ENCODE measurements around the gene NEGR1.

The NEGR1 gene

DNA sequence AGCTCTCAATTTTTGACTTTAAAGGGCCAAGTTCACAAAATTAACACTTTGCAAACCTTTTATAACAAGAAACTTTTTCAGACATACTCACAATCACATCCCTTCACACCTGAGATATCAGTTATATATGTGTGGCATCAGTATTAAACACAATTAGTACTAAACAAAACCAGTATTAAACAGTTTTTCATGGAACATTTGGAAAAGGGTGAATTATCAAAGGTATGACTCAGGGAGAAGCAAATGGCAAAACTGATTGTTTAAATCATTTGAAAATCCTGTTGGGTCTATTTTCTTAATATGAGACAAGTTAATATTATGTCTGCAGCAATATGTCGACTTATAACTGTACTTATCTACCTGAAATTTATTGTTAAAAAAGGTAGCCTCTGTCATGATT is 587.3 kb downstream of the NEGR1 start:
- H3K4me3 ChIP-seq (ENCODE audit: low read length) = no peak overlapping the region
- H3K4me2 ChIP-seq (ENCODE audit: low read length) = no peak overlapping the region
- no peaks in the 10 kb centered on the region for H3K9me3 ChIP-seq (ENCODE audit: insufficient read depth, low read length)
- no peak overlapping the region for H2AFZ ChIP-seq (ENCODE audit: low read depth, low read length)
- H4K20me1 ChIP-seq (ENCODE audit: insufficient read depth, low read length) = no peaks in the 10 kb centered on the region
- no peak overlapping the region for H3K9ac ChIP-seq (ENCODE audit: low read length)
- no peaks in the 10 kb centered on the region for H3K27me3 ChIP-seq (ENCODE audit: low read depth, low read length)
- TF ChIP-seq, protein P1, sequence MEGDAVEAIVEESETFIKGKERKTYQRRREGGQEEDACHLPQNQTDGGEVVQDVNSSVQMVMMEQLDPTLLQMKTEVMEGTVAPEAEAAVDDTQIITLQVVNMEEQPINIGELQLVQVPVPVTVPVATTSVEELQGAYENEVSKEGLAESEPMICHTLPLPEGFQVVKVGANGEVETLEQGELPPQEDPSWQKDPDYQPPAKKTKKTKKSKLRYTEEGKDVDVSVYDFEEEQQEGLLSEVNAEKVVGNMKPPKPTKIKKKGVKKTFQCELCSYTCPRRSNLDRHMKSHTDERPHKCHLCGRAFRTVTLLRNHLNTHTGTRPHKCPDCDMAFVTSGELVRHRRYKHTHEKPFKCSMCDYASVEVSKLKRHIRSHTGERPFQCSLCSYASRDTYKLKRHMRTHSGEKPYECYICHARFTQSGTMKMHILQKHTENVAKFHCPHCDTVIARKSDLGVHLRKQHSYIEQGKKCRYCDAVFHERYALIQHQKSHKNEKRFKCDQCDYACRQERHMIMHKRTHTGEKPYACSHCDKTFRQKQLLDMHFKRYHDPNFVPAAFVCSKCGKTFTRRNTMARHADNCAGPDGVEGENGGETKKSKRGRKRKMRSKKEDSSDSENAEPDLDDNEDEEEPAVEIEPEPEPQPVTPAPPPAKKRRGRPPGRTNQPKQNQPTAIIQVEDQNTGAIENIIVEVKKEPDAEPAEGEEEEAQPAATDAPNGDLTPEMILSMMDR (IDR thresholded peaks at IDR 0.05; ENCODE audit: low read depth, low read length) = no peak
- TF ChIP-seq EZH2phosphoT487 (IDR thresholded peaks at IDR 0.05; ENCODE audit: low read depth) = no peak
- no peak overlapping the region for H3K27ac ChIP-seq (ENCODE audit: low read length)
- no peaks in the 10 kb centered on the region for H3K36me3 ChIP-seq (replicated peaks; ENCODE audit: low read depth, low read length)
- H3K79me2 ChIP-seq (ENCODE audit: low read length) = no peaks in the 10 kb centered on the region
- no peaks in the 10 kb centered on the region for H3K4me1 ChIP-seq (ENCODE audit: low read length)

DNA sequence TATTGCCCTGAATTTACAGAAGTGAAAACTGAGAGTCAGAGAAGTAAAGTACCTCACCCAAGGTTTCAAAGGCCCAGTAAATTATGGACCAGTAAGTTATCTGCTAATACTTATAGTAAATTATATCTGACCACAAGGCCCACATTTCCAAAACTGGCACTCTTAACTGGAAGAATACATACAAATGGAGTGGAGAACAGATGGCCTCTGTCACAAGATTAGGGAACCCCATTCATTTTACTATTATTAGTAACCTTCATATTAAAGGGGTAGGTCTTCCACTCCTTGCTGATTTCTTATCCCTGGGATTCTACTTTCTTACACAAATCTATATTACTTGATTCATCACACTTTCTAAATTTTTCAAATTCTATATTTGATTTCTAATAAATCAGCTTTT is 588.8 kb downstream of the NEGR1 start:
- no peak overlapping the region for H3K9ac ChIP-seq (ENCODE audit: low read length)
- TF ChIP-seq, protein P1 (IDR thresholded peaks at IDR 0.05; ENCODE audit: low read depth, low read length) = no peak
- TF ChIP-seq EZH2phosphoT487 (IDR thresholded peaks at IDR 0.05; ENCODE audit: low read depth) = no peak
- no peaks in the 10 kb centered on the region for H3K9me3 ChIP-seq (ENCODE audit: insufficient read depth, low read length)
- no peaks in the 10 kb centered on the region for H3K27me3 ChIP-seq (ENCODE audit: low read depth, low read length)
- H3K36me3 ChIP-seq (replicated peaks; ENCODE audit: low read depth, low read length) = no peaks in the 10 kb centered on the region
- no peak overlapping the region for H3K4me3 ChIP-seq (ENCODE audit: low read length)
- H4K20me1 ChIP-seq (ENCODE audit: insufficient read depth, low read length) = no peaks in the 10 kb centered on the region
- H3K79me2 ChIP-seq (ENCODE audit: low read length) = no peaks in the 10 kb centered on the region
- H2AFZ ChIP-seq (ENCODE audit: low read depth, low read length) = no peak overlapping the region
- H3K4me2 ChIP-seq (ENCODE audit: low read length) = no peak overlapping the region
- no peak overlapping the region for H3K27ac ChIP-seq (ENCODE audit: low read length)
- H3K4me1 ChIP-seq (ENCODE audit: low read length) = no peaks in the 10 kb centered on the region

DNA sequence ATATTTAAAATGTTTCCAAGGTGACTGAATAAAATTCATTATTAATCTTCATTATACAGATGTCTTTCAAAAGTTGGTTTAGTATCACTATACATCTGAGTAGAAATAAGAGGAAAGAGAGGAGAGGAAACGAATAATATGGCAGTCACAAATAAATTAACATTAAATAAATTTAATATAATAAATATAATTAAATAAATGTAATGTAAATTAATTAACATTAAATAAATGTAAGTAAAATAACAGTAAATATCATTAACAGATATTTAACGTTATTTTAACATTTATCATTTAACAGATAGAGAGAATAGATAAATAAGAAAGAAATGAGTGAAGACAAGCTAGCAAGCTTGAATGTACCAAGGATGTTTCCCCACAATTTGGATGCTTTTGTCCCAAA is 592.7 kb downstream of the NEGR1 start:
- TF ChIP-seq EZH2phosphoT487 (IDR thresholded peaks at IDR 0.05; ENCODE audit: low read depth) = no peak
- TF ChIP-seq, protein P1 (IDR thresholded peaks at IDR 0.05; ENCODE audit: low read depth, low read length) = no peak
- Histone ChIP-seq H3K27me3 (ENCODE audit: low read depth, low read length) (no peaks in the 10 kb centered on the region), H3K4me3 (ENCODE audit: low read length) (no peak overlapping the region), H3K9me3 (ENCODE audit: insufficient read depth, low read length) (no peaks in the 10 kb centered on the region), H3K9ac (ENCODE audit: low read length) (no peak overlapping the region), H3K27ac (ENCODE audit: low read length) (no peak overlapping the region), H3K4me1 (ENCODE audit: low read length) (no peaks in the 10 kb centered on the region), H4K20me1 (ENCODE audit: insufficient read depth, low read length) (no peaks in the 10 kb centered on the region), H3K79me2 (ENCODE audit: low read length) (no peaks in the 10 kb centered on the region), H2AFZ (ENCODE audit: low read depth, low read length) (no peak overlapping the region), H3K36me3 (replicated peaks; ENCODE audit: low read depth, low read length) (no peaks in the 10 kb centered on the region), H3K4me2 (ENCODE audit: low read length) (no peak overlapping the region)

DNA sequence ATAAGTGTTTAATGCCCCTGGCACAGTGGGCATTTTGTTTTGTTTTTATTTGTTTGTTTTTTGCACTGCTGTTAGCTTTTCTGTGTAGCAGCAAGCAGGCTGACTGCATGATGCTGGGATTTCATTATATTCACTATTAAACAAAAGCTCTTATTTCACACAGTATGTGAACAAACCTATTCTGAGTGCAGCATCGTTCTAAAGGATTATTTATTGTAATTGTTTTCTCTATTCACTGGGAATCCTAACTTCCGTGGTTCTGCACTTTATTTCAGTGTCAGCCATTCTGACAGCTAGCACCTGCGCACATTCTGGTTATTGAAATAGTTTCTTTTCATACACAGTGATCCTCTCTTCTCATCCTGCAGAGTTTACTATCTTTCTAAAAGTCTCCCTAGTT is 595.0 kb downstream of the NEGR1 start:
- H3K9me3 ChIP-seq (ENCODE audit: insufficient read depth, low read length) = no peaks in the 10 kb centered on the region
- no peak overlapping the region for H3K27ac ChIP-seq (ENCODE audit: low read length)
- no peaks in the 10 kb centered on the region for H3K79me2 ChIP-seq (ENCODE audit: low read length)
- H3K9ac ChIP-seq (ENCODE audit: low read length) = no peak overlapping the region
- no peak overlapping the region for H3K4me3 ChIP-seq (ENCODE audit: low read length)
- H4K20me1 ChIP-seq (ENCODE audit: insufficient read depth, low read length) = no peaks in the 10 kb centered on the region
- TF ChIP-seq, protein P1 (IDR thresholded peaks at IDR 0.05; ENCODE audit: low read depth, low read length) = no peak
- TF ChIP-seq EZH2phosphoT487 (IDR thresholded peaks at IDR 0.05; ENCODE audit: low read depth) = no peak
- no peak overlapping the region for H2AFZ ChIP-seq (ENCODE audit: low read depth, low read length)
- no peaks in the 10 kb centered on the region for H3K36me3 ChIP-seq (replicated peaks; ENCODE audit: low read depth, low read length)
- H3K27me3 ChIP-seq (ENCODE audit: low read depth, low read length) = no peaks in the 10 kb centered on the region
- H3K4me2 ChIP-seq (ENCODE audit: low read length) = no peak overlapping the region
- H3K4me1 ChIP-seq (ENCODE audit: low read length) = no peaks in the 10 kb centered on the region
